Measurements from ENCODE around the gene INTS6L. TPM values are rescaled to one million over a fixed set of nuclear protein-coding genes. Genes with fewer than 3 reads are reported as not detected.

INTS6L gene
- polyA plus RNA-seq, 4 donors = 2.4 to 11.1 (median 10.3) TPM

DNA sequence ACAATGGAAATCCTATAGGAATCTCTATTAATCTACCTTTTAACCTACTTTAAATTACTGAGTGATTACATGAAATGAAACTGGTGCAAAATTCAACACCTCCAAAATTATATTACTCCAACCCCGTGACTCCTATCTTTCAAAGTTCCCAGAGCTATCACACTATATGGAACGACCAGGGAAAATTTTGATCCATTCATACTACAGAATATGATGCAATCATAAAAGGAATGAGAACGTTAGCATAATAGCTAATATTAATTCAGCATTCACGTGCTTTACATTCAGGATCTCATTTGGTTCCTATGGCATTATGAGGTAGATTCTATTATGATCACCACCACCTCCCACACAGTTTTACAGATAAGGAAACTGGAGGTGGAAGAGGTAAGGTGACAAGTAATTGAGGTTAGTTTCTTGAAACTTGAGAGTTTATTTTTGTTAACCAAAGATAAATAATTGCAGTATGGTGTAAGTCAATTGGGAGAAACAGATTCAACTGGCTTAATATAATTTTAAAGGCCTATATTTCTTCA lies 29.4 kb upstream of the INTS6L start:
- Histone ChIP-seq H3K4me1 (ENCODE audit: control insufficient read depth in 3 of 3, insufficient read depth in 2 of 3, low read depth in 1 of 3, low read length in 2 of 3) (no peaks in the 10 kb centered on the region), H3K4me3 (ENCODE audit: low read depth in 1 of 3, low read length in 3 of 3) (no peak overlapping the region), H3K27me3 (ENCODE audit: control insufficient read depth in 3 of 3, insufficient read depth in 3 of 3, low read length in 3 of 3) (no peaks in the 10 kb centered on the region), H3K36me3 (ENCODE audit: control insufficient read depth in 3 of 3, insufficient read depth in 2 of 3, low read depth in 1 of 3, low read length in 3 of 3) (no peaks in the 10 kb centered on the region), H3K9me3 (ENCODE audit: control insufficient read depth in 2 of 2, insufficient read depth in 1 of 2, low read depth in 1 of 2, low read length in 1 of 2) (no peaks in the 10 kb centered on the region), H3K27ac (ENCODE audit: low read depth in 1 of 3, low read length in 2 of 3) (no peak overlapping the region)
- FAIRE-seq (no peak), DNase-seq (no peak)
- 54 to 72% (median 65%) methylated on average over 4 of the region's 4 CpGs for WGBS, 3 donors

- H3K27me3 ChIP-seq (ENCODE audit: control insufficient read depth in 3 of 3, insufficient read depth in 3 of 3, low read length in 3 of 3) = no peaks in the 10 kb centered on the region
- H3K27ac ChIP-seq (ENCODE audit: low read depth in 1 of 3, low read length in 2 of 3) = no peak overlapping the region
- no peaks in the 10 kb centered on the region for H3K9me3 ChIP-seq (ENCODE audit: control insufficient read depth in 2 of 2, insufficient read depth in 1 of 2, low read depth in 1 of 2, low read length in 1 of 2)
- H3K4me1 ChIP-seq (ENCODE audit: control insufficient read depth in 3 of 3, insufficient read depth in 2 of 3, low read depth in 1 of 3, low read length in 2 of 3) = no peaks in the 10 kb centered on the region
- WGBS, 3 donors = 64 to 88% (median 68%) methylated on average over 6 of the region's 6 CpGs
- H3K36me3 ChIP-seq (ENCODE audit: control insufficient read depth in 3 of 3, insufficient read depth in 2 of 3, low read depth in 1 of 3, low read length in 3 of 3) = no peaks in the 10 kb centered on the region
- DNase-seq = no peak
- no peak for FAIRE-seq
- H3K4me3 ChIP-seq (ENCODE audit: low read depth in 1 of 3, low read length in 3 of 3) = no peak overlapping the region
Measured at GRCh38 chrX:135494453-135494852, 26.0 kb upstream of the INTS6L start.

DNA sequence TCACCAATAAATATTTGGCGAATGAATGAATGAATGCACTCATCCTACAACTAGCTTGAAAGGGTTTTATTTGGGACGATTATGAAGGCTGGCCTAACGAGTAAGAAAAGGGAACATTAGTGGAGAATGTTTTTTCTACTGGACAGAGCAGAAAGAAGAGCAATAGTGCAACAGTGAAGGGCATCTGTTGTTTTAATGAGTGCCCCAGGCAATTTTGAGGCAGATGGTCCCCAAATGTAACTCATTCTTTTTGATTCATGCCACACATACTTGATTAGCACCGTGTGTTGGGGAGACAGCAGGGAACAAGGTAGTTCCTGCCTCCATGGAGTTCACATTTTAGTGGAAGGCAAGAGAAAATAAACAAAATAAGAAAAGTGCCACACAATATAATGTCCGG lies 22.7 kb upstream of the INTS6L start:
- WGBS, 3 donors = 54 to 83% (median 77%) methylated on average over 5 of the region's 5 CpGs
- Histone ChIP-seq H3K36me3 (ENCODE audit: control insufficient read depth in 3 of 3, insufficient read depth in 2 of 3, low read depth in 1 of 3, low read length in 3 of 3) (no peaks in the 10 kb centered on the region), H3K27ac (ENCODE audit: low read depth in 1 of 3, low read length in 2 of 3) (no peak overlapping the region), H3K9me3 (ENCODE audit: control insufficient read depth in 2 of 2, insufficient read depth in 1 of 2, low read depth in 1 of 2, low read length in 1 of 2) (no peaks in the 10 kb centered on the region), H3K27me3 (ENCODE audit: control insufficient read depth in 3 of 3, insufficient read depth in 3 of 3, low read length in 3 of 3) (no peaks in the 10 kb centered on the region), H3K4me3 (ENCODE audit: low read depth in 1 of 3, low read length in 3 of 3) (no peak overlapping the region), H3K4me1 (ENCODE audit: control insufficient read depth in 3 of 3, insufficient read depth in 2 of 3, low read depth in 1 of 3, low read length in 2 of 3) (no peaks in the 10 kb centered on the region)
- FAIRE-seq = no peak
- DNase-seq = no peak

- H3K4me3 ChIP-seq (ENCODE audit: low read depth in 1 of 3, low read length in 3 of 3) = no peak overlapping the region
- no peaks in the 10 kb centered on the region for H3K27me3 ChIP-seq (ENCODE audit: control insufficient read depth in 3 of 3, insufficient read depth in 3 of 3, low read length in 3 of 3)
- H3K36me3 ChIP-seq (ENCODE audit: control insufficient read depth in 3 of 3, insufficient read depth in 2 of 3, low read depth in 1 of 3, low read length in 3 of 3) = no peaks in the 10 kb centered on the region
- 81 to 99% (median 96%) methylated on average over 2 of the region's 2 CpGs for WGBS, 3 donors
- H3K4me1 ChIP-seq (ENCODE audit: control insufficient read depth in 3 of 3, insufficient read depth in 2 of 3, low read depth in 1 of 3, low read length in 2 of 3) = no peaks in the 10 kb centered on the region
- DNase-seq (no peak), FAIRE-seq (no peak)
- H3K27ac ChIP-seq (ENCODE audit: low read depth in 1 of 3, low read length in 2 of 3) = no peak overlapping the region
- H3K9me3 ChIP-seq (ENCODE audit: control insufficient read depth in 2 of 2, insufficient read depth in 1 of 2, low read depth in 1 of 2, low read length in 1 of 2) = no peaks in the 10 kb centered on the region
Measured at GRCh38 chrX:135498236-135498635, 22.2 kb upstream of the INTS6L start.

DNA sequence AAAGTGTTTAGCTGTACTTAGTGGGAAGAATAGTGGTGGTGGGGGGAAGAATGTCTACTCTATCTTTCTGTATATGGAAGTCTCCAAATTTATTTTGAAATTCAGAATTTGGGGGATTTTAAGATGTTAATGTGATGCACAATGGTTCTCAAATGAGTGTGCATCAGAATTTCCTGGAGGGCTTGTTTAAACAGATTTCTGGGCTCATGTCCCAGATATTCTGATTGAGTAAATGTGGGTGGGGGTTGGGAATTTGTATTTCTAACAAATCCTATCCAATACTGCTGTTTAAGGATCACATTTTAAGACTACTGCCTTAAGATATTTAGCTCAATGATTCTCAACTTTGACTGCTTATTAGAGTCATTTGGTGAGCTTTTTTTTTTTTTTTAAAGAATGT lies 15.1 kb upstream of the INTS6L start:
- no peaks in the 10 kb centered on the region for H3K4me1 ChIP-seq (ENCODE audit: control insufficient read depth in 3 of 3, insufficient read depth in 2 of 3, low read depth in 1 of 3, low read length in 2 of 3)
- H3K27ac ChIP-seq (ENCODE audit: low read depth in 1 of 3, low read length in 2 of 3) = no peak overlapping the region
- no peak overlapping the region for H3K4me3 ChIP-seq (ENCODE audit: low read depth in 1 of 3, low read length in 3 of 3)
- H3K9me3 ChIP-seq (ENCODE audit: control insufficient read depth in 2 of 2, insufficient read depth in 1 of 2, low read depth in 1 of 2, low read length in 1 of 2) = no peaks in the 10 kb centered on the region
- FAIRE-seq = no peak
- no peak for DNase-seq
- H3K27me3 ChIP-seq (ENCODE audit: control insufficient read depth in 3 of 3, insufficient read depth in 3 of 3, low read length in 3 of 3) = no peaks in the 10 kb centered on the region
- no peaks in the 10 kb centered on the region for H3K36me3 ChIP-seq (ENCODE audit: control insufficient read depth in 3 of 3, insufficient read depth in 2 of 3, low read depth in 1 of 3, low read length in 3 of 3)

- DNase-seq = no peak
- 73 to 97% (median 90%) methylated on average over 2 of the region's 2 CpGs for WGBS, 3 donors
- no peak overlapping the region for H3K27ac ChIP-seq (ENCODE audit: low read depth in 1 of 3, low read length in 2 of 3)
- H3K4me1 ChIP-seq (ENCODE audit: control insufficient read depth in 3 of 3, insufficient read depth in 2 of 3, low read depth in 1 of 3, low read length in 2 of 3) = no peaks in the 10 kb centered on the region
- no peak overlapping the region for H3K4me3 ChIP-seq (ENCODE audit: low read depth in 1 of 3, low read length in 3 of 3)
- H3K36me3 ChIP-seq (ENCODE audit: control insufficient read depth in 3 of 3, insufficient read depth in 2 of 3, low read depth in 1 of 3, low read length in 3 of 3) = no peaks in the 10 kb centered on the region
- no peaks in the 10 kb centered on the region for H3K9me3 ChIP-seq (ENCODE audit: control insufficient read depth in 2 of 2, insufficient read depth in 1 of 2, low read depth in 1 of 2, low read length in 1 of 2)
- no peaks in the 10 kb centered on the region for H3K27me3 ChIP-seq (ENCODE audit: control insufficient read depth in 3 of 3, insufficient read depth in 3 of 3, low read length in 3 of 3)
- no peak for FAIRE-seq
Measured at GRCh38 chrX:135509885-135510284, 10.6 kb upstream of the INTS6L start.

DNA sequence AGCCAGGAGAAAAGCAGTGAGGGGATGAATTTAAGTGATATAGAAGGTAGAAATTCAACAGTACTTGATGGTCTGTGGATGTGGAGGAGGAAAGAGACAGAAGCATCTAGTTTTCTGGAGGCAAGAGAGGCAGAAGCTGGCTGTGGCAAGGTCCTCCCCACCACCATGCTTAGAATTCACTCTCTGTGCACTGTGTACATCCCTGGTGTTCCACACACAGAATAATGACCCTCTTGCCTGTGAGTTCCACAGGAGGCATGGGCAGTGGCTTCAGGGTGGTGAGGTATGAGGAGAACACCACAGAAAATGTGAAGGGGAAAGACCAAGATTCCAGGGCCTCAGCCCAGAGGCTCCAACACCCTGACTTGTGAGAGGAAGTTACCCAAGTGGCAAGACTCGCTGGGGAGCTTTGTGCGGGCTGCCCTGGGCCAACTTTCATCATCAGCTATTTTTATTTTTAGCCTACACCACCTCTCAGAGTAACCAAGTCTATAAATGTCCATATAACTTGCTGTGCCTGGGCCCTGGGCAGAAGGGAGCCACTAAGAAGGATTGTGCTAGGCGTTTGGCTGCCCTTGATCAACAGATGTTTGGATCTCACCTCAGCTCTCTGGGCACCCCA lies 7.8 kb upstream of the INTS6L start:
- DNase-seq (no peak), FAIRE-seq (no peak)
- no peak overlapping the region for H3K27ac ChIP-seq (ENCODE audit: low read depth in 1 of 3, low read length in 2 of 3)
- no peaks in the 10 kb centered on the region for H3K36me3 ChIP-seq (ENCODE audit: control insufficient read depth in 3 of 3, insufficient read depth in 2 of 3, low read depth in 1 of 3, low read length in 3 of 3)
- H3K4me3 ChIP-seq (ENCODE audit: low read depth in 1 of 3, low read length in 3 of 3) = no peak overlapping the region
- no peaks in the 10 kb centered on the region for H3K27me3 ChIP-seq (ENCODE audit: control insufficient read depth in 3 of 3, insufficient read depth in 3 of 3, low read length in 3 of 3)
- no peaks in the 10 kb centered on the region for H3K9me3 ChIP-seq (ENCODE audit: control insufficient read depth in 2 of 2, insufficient read depth in 1 of 2, low read depth in 1 of 2, low read length in 1 of 2)
- no peaks in the 10 kb centered on the region for H3K4me1 ChIP-seq (ENCODE audit: control insufficient read depth in 3 of 3, insufficient read depth in 2 of 3, low read depth in 1 of 3, low read length in 2 of 3)
- 55 to 83% (median 79%) methylated on average over 1 to 3 of the region's 3 CpGs for WGBS, 3 donors

- DNase-seq (no peak), FAIRE-seq (no peak)
- no peaks in the 10 kb centered on the region for H3K36me3 ChIP-seq (ENCODE audit: control insufficient read depth in 3 of 3, insufficient read depth in 2 of 3, low read depth in 1 of 3, low read length in 3 of 3)
- no peaks in the 10 kb centered on the region for H3K4me1 ChIP-seq (ENCODE audit: control insufficient read depth in 3 of 3, insufficient read depth in 2 of 3, low read depth in 1 of 3, low read length in 2 of 3)
- no peak overlapping the region for H3K4me3 ChIP-seq (ENCODE audit: low read depth in 1 of 3, low read length in 3 of 3)
- 71 to 93% (median 89%) methylated on average over 5 of the region's 5 CpGs for WGBS, 3 donors
- no peak overlapping the region for H3K27ac ChIP-seq (ENCODE audit: low read depth in 1 of 3, low read length in 2 of 3)
- no peaks in the 10 kb centered on the region for H3K9me3 ChIP-seq (ENCODE audit: control insufficient read depth in 2 of 2, insufficient read depth in 1 of 2, low read depth in 1 of 2, low read length in 1 of 2)
- no peaks in the 10 kb centered on the region for H3K27me3 ChIP-seq (ENCODE audit: control insufficient read depth in 3 of 3, insufficient read depth in 3 of 3, low read length in 3 of 3)
Measured at GRCh38 chrX:135513130-135513515, 7.3 kb upstream of the INTS6L start.

DNA sequence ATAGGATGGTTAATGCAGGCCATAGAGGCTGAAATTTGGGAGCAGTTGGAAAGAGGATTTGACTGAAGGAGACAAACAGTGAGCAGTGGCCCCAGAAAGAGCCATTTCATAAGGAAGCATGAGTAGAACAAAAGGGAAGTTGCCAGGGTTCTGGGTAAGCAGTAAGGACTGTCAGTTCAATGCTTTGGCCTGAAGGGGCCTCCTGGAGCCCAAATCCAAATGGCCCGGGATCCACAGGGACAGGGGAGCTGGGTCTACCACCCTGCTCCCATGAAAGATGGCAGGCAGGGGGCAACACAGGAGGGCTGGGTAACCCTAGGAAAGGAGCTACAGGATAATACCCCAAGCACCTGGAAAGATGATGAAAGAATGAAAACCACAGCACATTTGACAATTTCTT lies 4.1 kb upstream of the INTS6L start:
- FAIRE-seq (no peak), DNase-seq (no peak)
- no peak overlapping the region for H3K4me3 ChIP-seq (ENCODE audit: low read depth in 1 of 3, low read length in 3 of 3)
- H3K36me3 ChIP-seq (ENCODE audit: control insufficient read depth in 3 of 3, insufficient read depth in 2 of 3, low read depth in 1 of 3, low read length in 3 of 3) = no peaks in the 10 kb centered on the region
- no peak overlapping the region for H3K27ac ChIP-seq (ENCODE audit: low read depth in 1 of 3, low read length in 2 of 3)
- peaks cover 0 to 3% (median 0%) of the 10 kb centered on the region in 3 donors for H3K4me1 ChIP-seq (ENCODE audit: control insufficient read depth in 3 of 3, insufficient read depth in 2 of 3, low read depth in 1 of 3, low read length in 2 of 3)
- WGBS, 3 donors = 50% methylated on average over 1 of the region's 1 CpG
- no peaks in the 10 kb centered on the region for H3K9me3 ChIP-seq (ENCODE audit: control insufficient read depth in 2 of 2, insufficient read depth in 1 of 2, low read depth in 1 of 2, low read length in 1 of 2)
- H3K27me3 ChIP-seq (ENCODE audit: control insufficient read depth in 3 of 3, insufficient read depth in 3 of 3, low read length in 3 of 3) = no peaks in the 10 kb centered on the region
